Activated naive CD4-positive, alpha-beta T cell (primary cell): Measurements from ENCODE around the gene SLC41A3.

ENCODE experiments used
- DNase-seq, 4 experiments: peaks; one replicate each; lab custom pipeline; 2025; lab: John Stamatoyannopoulos, UW

Gene SLC41A3

GRCh38 chr3:126025862-126026261, 58.1 kb downstream of the SLC41A3 start:
- no peak for DNase-seq

GRCh38 chr3:126025116-126025729, 58.7 kb downstream of the SLC41A3 start:
- no peak for DNase-seq

GRCh38 chr3:126024049-126024854, 59.7 kb downstream of the SLC41A3 start:
- DNase-seq: no peak

GRCh38 chr3:126023390-126023789, 60.5 kb downstream of the SLC41A3 start:
- no peak for DNase-seq

GRCh38 chr3:126022741-126023359, 61.1 kb downstream of the SLC41A3 start:
- DNase-seq: no peak

GRCh38 chr3:126021702-126022101, 62.2 kb downstream of the SLC41A3 start:
- DNase-seq: no peak

GRCh38 chr3:126021224-126021623, 62.7 kb downstream of the SLC41A3 start:
- no peak for DNase-seq

- no peak for DNase-seq
These were observed 64.2 kb downstream of the SLC41A3 start for GRCh38 chr3:126019683-126020082.

- DNase-seq: no peak
These were observed 64.9 kb downstream of the SLC41A3 start for GRCh38 chr3:126018995-126019394.

- DNase-seq: no peak
These were observed 65.4 kb downstream of the SLC41A3 start for GRCh38 chr3:126018545-126018944.

GRCh38 chr3:126017362-126017761, 66.6 kb downstream of the SLC41A3 start:
- no peak for DNase-seq

GRCh38 chr3:126016616-126017015, 67.3 kb downstream of the SLC41A3 start:
- no peak for DNase-seq

- DNase-seq: no peak
These were observed 68.8 kb downstream of the SLC41A3 start for GRCh38 chr3:126015075-126015474.

- no peak for DNase-seq
These were observed 69.7 kb downstream of the SLC41A3 start for GRCh38 chr3:126014252-126014651.

- no peak for DNase-seq
These were observed 70.2 kb downstream of the SLC41A3 start for GRCh38 chr3:126013751-126014156.

- DNase-seq: no peak
These were observed 74.7 kb downstream of the SLC41A3 start for GRCh38 chr3:126009181-126009580.

GRCh38 chr3:126008219-126008618, 75.7 kb downstream of the SLC41A3 start:
- no peak for DNase-seq

GRCh38 chr3:126005951-126006350, 78.0 kb downstream of the SLC41A3 start:
- no peak for DNase-seq

GRCh38 chr3:126004692-126005091, 79.2 kb downstream of the SLC41A3 start:
- no peak for DNase-seq

- DNase-seq: no peak
These were observed 79.7 kb downstream of the SLC41A3 start for GRCh38 chr3:126004217-126004616.

- no peak for DNase-seq
These were observed 80.3 kb downstream of the SLC41A3 start for GRCh38 chr3:126003447-126004190.

- no peak for DNase-seq
These were observed 81.7 kb downstream of the SLC41A3 start for GRCh38 chr3:126002189-126002588.
